HUES48 (cell line): Measurements from ENCODE around the gene HYDIN.
A peak's percentile ranks its signal among the peaks of the same experiment; 100 is the strongest.

Source experiments
- H3K27ac ChIP-seq: one replicate; pipeline ENCODE4 v1.7.0; 2013; ENCODE audit warnings: low read depth, low read length, inconsistent platforms
- H3K27me3 ChIP-seq: 2 replicates; pipeline ENCODE4 v1.6.1; 2013; ENCODE audit warnings: mild to moderate bottlenecking, low read length; ENCODE audit not compliant: control insufficient read depth, insufficient read depth
- H3K36me3 ChIP-seq: 2 replicates; pipeline ENCODE4 v1.6.1; 2013; ENCODE audit warnings: low read length; ENCODE audit not compliant: control insufficient read depth, insufficient read depth
- H3K4me1 ChIP-seq: 2 replicates; pipeline ENCODE4 v1.6.1; 2013; ENCODE audit warnings: mild to moderate bottlenecking, low read length; ENCODE audit not compliant: control insufficient read depth, insufficient read depth
- H3K4me3 ChIP-seq: 2 replicates; pipeline ENCODE4 v1.5.1; 2013; ENCODE audit warnings: mild to moderate bottlenecking, low read depth, low read length
- H3K9ac ChIP-seq: 2 replicates; pipeline ENCODE4 v1.6.1; 2013; ENCODE audit warnings: mild to moderate bottlenecking, low read depth, low read length, moderate library complexity
- H3K9me3 ChIP-seq: 2 replicates; pipeline ENCODE4 v1.6.1; 2013; ENCODE audit warnings: low read length; ENCODE audit not compliant: control insufficient read depth, insufficient read depth

HYDIN gene

GRCh38 chr16:70800311-70800710 lies 430.2 kb downstream of the HYDIN start:
- peaks cover 12% of the 10 kb centered on the region for H3K4me1 ChIP-seq
- peak overlapping the region; percentile 95 for H3K4me3 ChIP-seq
- H3K9me3 ChIP-seq = no peaks in the 10 kb centered on the region
- peaks cover 16% of the 10 kb centered on the region for H3K36me3 ChIP-seq
- H3K9ac ChIP-seq = peak overlapping the region; percentile 89
- peak overlapping the region; percentile 74 for H3K27ac ChIP-seq
- peaks cover 8% of the 10 kb centered on the region for H3K27me3 ChIP-seq

- Histone ChIP-seq H3K4me1 (peaks cover 8% of the 10 kb centered on the region), H3K27me3 (no peaks in the 10 kb centered on the region), H3K9ac (no peak overlapping the region), H3K36me3 (peaks cover 16% of the 10 kb centered on the region), H3K27ac (no peak overlapping the region), H3K9me3 (no peaks in the 10 kb centered on the region), H3K4me3 (no peak overlapping the region)
Measured at GRCh38 chr16:70796301-70796700, 434.2 kb downstream of the HYDIN start.

- Histone ChIP-seq H3K36me3 (peaks cover 16% of the 10 kb centered on the region), H3K4me1 (peaks cover 7% of the 10 kb centered on the region; the same call in 1 of the 2 replicates), H3K9ac (no peak overlapping the region), H3K9me3 (no peaks in the 10 kb centered on the region), H3K27ac (no peak overlapping the region), H3K4me3 (no peak overlapping the region), H3K27me3 (no peaks in the 10 kb centered on the region)
Measured at GRCh38 chr16:70795296-70795912, 435.1 kb downstream of the HYDIN start.

GRCh38 chr16:70793851-70794502 lies 436.5 kb downstream of the HYDIN start:
- no peak overlapping the region for H3K9ac ChIP-seq
- H3K4me3 ChIP-seq = no peak overlapping the region
- H3K27me3 ChIP-seq = no peaks in the 10 kb centered on the region
- H3K9me3 ChIP-seq = no peaks in the 10 kb centered on the region
- peaks cover 15% of the 10 kb centered on the region for H3K36me3 ChIP-seq
- H3K4me1 ChIP-seq = no peaks in the 10 kb centered on the region
- H3K27ac ChIP-seq = no peak overlapping the region

- no peak overlapping the region for H3K9ac ChIP-seq
- no peaks in the 10 kb centered on the region for H3K4me1 ChIP-seq
- H3K27me3 ChIP-seq = no peaks in the 10 kb centered on the region
- no peaks in the 10 kb centered on the region for H3K9me3 ChIP-seq
- no peak overlapping the region for H3K4me3 ChIP-seq
- no peak overlapping the region for H3K27ac ChIP-seq
- H3K36me3 ChIP-seq = peaks cover 12% of the 10 kb centered on the region
Measured at GRCh38 chr16:70790815-70791214, 439.7 kb downstream of the HYDIN start.

- no peaks in the 10 kb centered on the region for H3K4me1 ChIP-seq
- peaks cover 22% of the 10 kb centered on the region for H3K36me3 ChIP-seq
Measured at GRCh38 chr16:70789595-70790447, 440.7 kb downstream of the HYDIN start.

GRCh38 chr16:70788668-70789594 lies 441.6 kb downstream of the HYDIN start:
- Histone ChIP-seq H3K4me3 (no peak overlapping the region), H3K9me3 (no peaks in the 10 kb centered on the region), H3K27me3 (no peaks in the 10 kb centered on the region), H3K36me3 (peaks cover 31% of the 10 kb centered on the region), H3K9ac (no peak overlapping the region), H3K27ac (no peak overlapping the region), H3K4me1 (no peaks in the 10 kb centered on the region)

More at GRCh38 chr16:70789595-70790447, 440.7 kb downstream of the HYDIN start:
- Histone ChIP-seq H3K27ac (no peak overlapping the region), H3K9me3 (no peaks in the 10 kb centered on the region), H3K4me3 (no peak overlapping the region), H3K9ac (no peak overlapping the region), H3K27me3 (no peaks in the 10 kb centered on the region)

- no peaks in the 10 kb centered on the region for H3K4me1 ChIP-seq
- no peak overlapping the region for H3K4me3 ChIP-seq
- no peak overlapping the region for H3K27ac ChIP-seq
- H3K36me3 ChIP-seq = peaks cover 58% of the 10 kb centered on the region
- H3K27me3 ChIP-seq = no peaks in the 10 kb centered on the region
- no peak overlapping the region for H3K9ac ChIP-seq
- peaks cover 3% of the 10 kb centered on the region; the same call in 1 of the 2 replicates for H3K9me3 ChIP-seq
Measured at GRCh38 chr16:70786020-70786755, 444.3 kb downstream of the HYDIN start.

- H3K27ac ChIP-seq = no peak overlapping the region
- no peak overlapping the region for H3K4me3 ChIP-seq
- no peaks in the 10 kb centered on the region for H3K27me3 ChIP-seq
- H3K4me1 ChIP-seq = no peaks in the 10 kb centered on the region
- no peak overlapping the region for H3K9ac ChIP-seq
- H3K36me3 ChIP-seq = peaks cover 71% of the 10 kb centered on the region
- peaks cover 3% of the 10 kb centered on the region; the same call in 1 of the 2 replicates for H3K9me3 ChIP-seq
Measured at GRCh38 chr16:70784692-70785555, 445.6 kb downstream of the HYDIN start.
